Measurements from ENCODE around the gene PPP1R9B. TPM values are rescaled to one million over a fixed set of nuclear protein-coding genes. Genes with fewer than 3 reads are reported as not detected.
A peak's percentile ranks its signal among the peaks of the same experiment; 100 is the strongest.

PPP1R9B gene
- polyA plus RNA-seq (2013, experiment 1 of 2) = 19.8 TPM
- polyA plus RNA-seq (2013, experiment 2 of 2) = 19.4 TPM

- DNase-seq (ENCODE audit: low spot score) = no peak
- Histone ChIP-seq H2AFZ (ENCODE audit: low read length) (peak within 1 kb of the TSS; percentile 79), H3K14ac (ENCODE audit: low read length) (peak within 1 kb of the TSS; percentile 77), H2AK5ac (ENCODE audit: low read depth, low read length) (peak within 1 kb of the TSS; percentile 95), H2BK120ac (ENCODE audit: low read depth, low read length) (no peak within 1 kb of the TSS), H3K23ac (ENCODE audit: low read depth, low read length, poor library complexity) (peak within 1 kb of the TSS; percentile 87), H3K4ac (ENCODE audit: low read length) (no peak within 1 kb of the TSS), H3K36me3 (replicated peaks in 1 of 2; ENCODE audit: control insufficient read depth in 2 of 2, insufficient read depth in 2 of 2, low read length in 2 of 2) (peaks cover 0 to 14% of the 10 kb centered on the region in 2 donors), H3K27me3 (ENCODE audit: control insufficient read depth in 3 of 3, insufficient read depth in 3 of 3, low read depth in 1 of 3, low read length in 3 of 3) (no peaks in the 10 kb centered on the region), H3K4me3 (ENCODE audit: low read length in 2 of 2) (peak within 1 kb of the TSS; percentile 73 to 92), H3K4me1 (ENCODE audit: control insufficient read depth in 2 of 2, insufficient read depth in 1 of 2, low read depth in 1 of 2, low read length in 2 of 2) (peaks cover 20 to 27% of the 10 kb centered on the region in 2 donors), H4K8ac (ENCODE audit: low read depth, low read length) (no peak within 1 kb of the TSS), H2BK15ac (ENCODE audit: low read length) (peak within 1 kb of the TSS; percentile 76), H3K4me2 (ENCODE audit: insufficient read depth, low read length, poor library complexity, severe bottlenecking) (peak within 1 kb of the TSS; percentile 97), H3K9me3 (replicated peaks in 1 of 2; ENCODE audit: control insufficient read depth in 2 of 2, insufficient read depth in 1 of 2, low read depth in 1 of 2, low read length in 2 of 2) (no peaks in the 10 kb centered on the region), H2BK5ac (ENCODE audit: low read length) (peak within 1 kb of the TSS; percentile 80), H3K18ac (ENCODE audit: low read length) (peak within 1 kb of the TSS; percentile 95), H3K27ac (replicated peaks; ENCODE audit: low read length) (peak within 1 kb of the TSS; percentile 80), H4K91ac (ENCODE audit: low read depth, low read length, poor library complexity) (no peak within 1 kb of the TSS), H2BK12ac (ENCODE audit: low read length) (no peak within 1 kb of the TSS), H3K79me1 (ENCODE audit: low read depth, low read length) (peaks cover 19% of the 10 kb centered on the region), H3K9ac (ENCODE audit: low read depth, low read length, poor library complexity) (peak within 1 kb of the TSS; percentile 99)
- no CpG with 5 or more reads among the region's 69 CpGs for WGBS, 2 donors (ENCODE audit: extremely low coverage in 2 of 2, insufficient read length in 2 of 2, insufficient replicate concordance in 1 of 2)
Measured at GRCh38 chr17:50150354-50151040, at the start of gene PPP1R9B. Gene PPP1R9B, minus strand, starts transcription at chr17:50150677. Its CDS starts 164 bp downstream, at chr17:50150513.

- Histone ChIP-seq H3K27ac (replicated peaks; ENCODE audit: low read length) (no peak overlapping the region), H3K4me3 (ENCODE audit: low read length in 2 of 2) (peak overlapping the region in 1 of 2 donors; percentile 81), H2AK5ac (ENCODE audit: low read depth, low read length) (peak overlapping the region; percentile 78)
Measured at GRCh38 chr17:50199803-50200456, 49.5 kb upstream of the PPP1R9B start.

GRCh38 chr17:50199211-50199802 lies 48.8 kb upstream of the PPP1R9B start:
- peaks cover 4 to 5% of the 10 kb centered on the region in 2 donors for H3K4me1 ChIP-seq (ENCODE audit: control insufficient read depth in 2 of 2, insufficient read depth in 1 of 2, low read depth in 1 of 2, low read length in 2 of 2)
- peak overlapping the region; percentile 70 for H3K23ac ChIP-seq (ENCODE audit: low read depth, low read length, poor library complexity)
- no peak overlapping the region for H4K91ac ChIP-seq (ENCODE audit: low read depth, low read length, poor library complexity)
- H4K8ac ChIP-seq (ENCODE audit: low read depth, low read length) = no peak overlapping the region
- peak overlapping the region; percentile 63 for H2BK12ac ChIP-seq (ENCODE audit: low read length)
- WGBS, 2 donors (ENCODE audit: extremely low coverage in 2 of 2, insufficient read length in 2 of 2, insufficient replicate concordance in 1 of 2) = no CpG with 5 or more reads among the region's 41 CpGs
- peak overlapping the region; percentile 98 for H2AK5ac ChIP-seq (ENCODE audit: low read depth, low read length)
- H2AFZ ChIP-seq (ENCODE audit: low read length) = peak overlapping the region; percentile 77
- peaks cover 0 to 4% of the 10 kb centered on the region in 2 donors for H3K36me3 ChIP-seq (replicated peaks in 1 of 2; ENCODE audit: control insufficient read depth in 2 of 2, insufficient read depth in 2 of 2, low read length in 2 of 2)
- no peak for DNase-seq (ENCODE audit: low spot score)
- no peaks in the 10 kb centered on the region for H3K79me1 ChIP-seq (ENCODE audit: low read depth, low read length)
- no peak overlapping the region for H2BK5ac ChIP-seq (ENCODE audit: low read length)
- H3K4ac ChIP-seq (ENCODE audit: low read length) = no peak overlapping the region
- no peaks in the 10 kb centered on the region for H3K9me3 ChIP-seq (replicated peaks in 1 of 2; ENCODE audit: control insufficient read depth in 2 of 2, insufficient read depth in 1 of 2, low read depth in 1 of 2, low read length in 2 of 2)
- peak overlapping the region; percentile 54 for H2BK15ac ChIP-seq (ENCODE audit: low read length)
- H3K27me3 ChIP-seq (ENCODE audit: control insufficient read depth in 3 of 3, insufficient read depth in 3 of 3, low read depth in 1 of 3, low read length in 3 of 3) = peaks cover 5 to 79% (median 29%) of the 10 kb centered on the region in 3 experiments
- no peak overlapping the region for H3K27ac ChIP-seq (replicated peaks; ENCODE audit: low read length)
- peak overlapping the region; percentile 88 for H3K18ac ChIP-seq (ENCODE audit: low read length)
- H3K4me3 ChIP-seq (ENCODE audit: low read length in 2 of 2) = peak overlapping the region in 1 of 2 donors; percentile 64
- H3K14ac ChIP-seq (ENCODE audit: low read length) = no peak overlapping the region
- no peak overlapping the region for H3K9ac ChIP-seq (ENCODE audit: low read depth, low read length, poor library complexity)
- no peak overlapping the region for H2BK120ac ChIP-seq (ENCODE audit: low read depth, low read length)
- H3K4me2 ChIP-seq (ENCODE audit: insufficient read depth, low read length, poor library complexity, severe bottlenecking) = peak overlapping the region; percentile 79

More at GRCh38 chr17:50199803-50200456, 49.5 kb upstream of the PPP1R9B start:
- H3K9me3 ChIP-seq (replicated peaks in 1 of 2; ENCODE audit: control insufficient read depth in 2 of 2, insufficient read depth in 1 of 2, low read depth in 1 of 2, low read length in 2 of 2) = no peaks in the 10 kb centered on the region
- DNase-seq (ENCODE audit: low spot score) = peak; percentile 68
- peak overlapping the region; percentile 79 for H3K4me2 ChIP-seq (ENCODE audit: insufficient read depth, low read length, poor library complexity, severe bottlenecking)
- peaks cover 5 to 79% (median 29%) of the 10 kb centered on the region in 3 experiments for H3K27me3 ChIP-seq (ENCODE audit: control insufficient read depth in 3 of 3, insufficient read depth in 3 of 3, low read depth in 1 of 3, low read length in 3 of 3)
- H3K14ac ChIP-seq (ENCODE audit: low read length) = no peak overlapping the region
- H2BK5ac ChIP-seq (ENCODE audit: low read length) = no peak overlapping the region
- WGBS, 2 donors (ENCODE audit: extremely low coverage in 2 of 2, insufficient read length in 2 of 2, insufficient replicate concordance in 1 of 2) = no CpG with 5 or more reads among the region's 36 CpGs
- no peaks in the 10 kb centered on the region for H3K79me1 ChIP-seq (ENCODE audit: low read depth, low read length)
- H2AFZ ChIP-seq (ENCODE audit: low read length) = peak overlapping the region; percentile 77
- peaks cover 0 to 4% of the 10 kb centered on the region in 2 donors for H3K36me3 ChIP-seq (replicated peaks in 1 of 2; ENCODE audit: control insufficient read depth in 2 of 2, insufficient read depth in 2 of 2, low read length in 2 of 2)
- H3K23ac ChIP-seq (ENCODE audit: low read depth, low read length, poor library complexity) = peak overlapping the region; percentile 70
- no peak overlapping the region for H2BK120ac ChIP-seq (ENCODE audit: low read depth, low read length)
- H2BK15ac ChIP-seq (ENCODE audit: low read length) = peak overlapping the region; percentile 54
- peak overlapping the region; percentile 63 for H2BK12ac ChIP-seq (ENCODE audit: low read length)
- H3K18ac ChIP-seq (ENCODE audit: low read length) = peak overlapping the region; percentile 86
- no peak overlapping the region for H3K4ac ChIP-seq (ENCODE audit: low read length)
- H3K4me1 ChIP-seq (ENCODE audit: control insufficient read depth in 2 of 2, insufficient read depth in 1 of 2, low read depth in 1 of 2, low read length in 2 of 2) = peaks cover 5% of the 10 kb centered on the region in 2 donors
- H4K8ac ChIP-seq (ENCODE audit: low read depth, low read length) = no peak overlapping the region
- H4K91ac ChIP-seq (ENCODE audit: low read depth, low read length, poor library complexity) = no peak overlapping the region
- peak overlapping the region; percentile 17 for H3K9ac ChIP-seq (ENCODE audit: low read depth, low read length, poor library complexity)

Data from neuronal stem cell (in vitro differentiated cells).